ENCODE results near the gene SUFU. TPM values are rescaled to one million over a fixed set of nuclear protein-coding genes. Genes with fewer than 3 reads are reported as not detected.

Gene SUFU
- total and polyA plus RNA-seq, 2 of the 13 experiments (the other 11 are each of a cell fraction or from before 2014, with no cell fraction given), result 2.9 to 5.5 TPM

GRCh38 chr10:102502029-102502336, 1.8 kb upstream of the SUFU start (continued):
- TF ChIP-seq CREBL2 (CRISPR knock-in tag; IDR thresholded peaks at IDR 0.05; ENCODE audit: borderline replicate concordance) (no peak), JUNB (CRISPR knock-in tag; IDR thresholded peaks at IDR 0.05; ENCODE audit: borderline replicate concordance) (no peak), GABPA (IDR thresholded peaks at IDR 0.05; ENCODE audit: low read depth, low read length) (peak; percentile 63), GABPA (CRISPR knock-in tag; IDR thresholded peaks at IDR 0.05; ENCODE audit: low read depth) (peak; percentile 90), NFYC (CRISPR knock-in tag; IDR thresholded peaks at IDR 0.05) (peak; percentile 98), SMYD3 (CRISPR knock-in tag; IDR thresholded peaks at IDR 0.05) (no peak), JUN (CRISPR knock-in tag; IDR thresholded peaks at IDR 0.05) (no peak), KDM2A (CRISPR knock-in tag; IDR thresholded peaks at IDR 0.05; ENCODE audit: borderline replicate concordance, low read depth) (no peak), HOXA3 (CRISPR knock-in tag; IDR thresholded peaks at IDR 0.05) (peak; percentile 73; the same call in 1 of the 2 replicates), GPBP1L1 (CRISPR knock-in tag; IDR thresholded peaks at IDR 0.05) (no peak), ZIK1 (CRISPR knock-in tag; IDR thresholded peaks at IDR 0.05; ENCODE audit: borderline replicate concordance, low read depth) (no peak), ZNF256 (CRISPR knock-in tag; conservative IDR thresholded peaks at IDR 0.05) (no peak), MYNN (CRISPR knock-in tag; IDR thresholded peaks at IDR 0.05; ENCODE audit: low read depth) (no peak), CEBPG (CRISPR knock-in tag; IDR thresholded peaks at IDR 0.05) (no peak), ZNF3 (CRISPR knock-in tag; IDR thresholded peaks at IDR 0.05) (no peak), MEIS2 (CRISPR knock-in tag; IDR thresholded peaks at IDR 0.05) (no peak), PRDM15 (CRISPR knock-in tag; IDR thresholded peaks at IDR 0.05) (no peak), AKAP8 (CRISPR knock-in tag; IDR thresholded peaks at IDR 0.05) (no peak), PLSCR1 (CRISPR knock-in tag; IDR thresholded peaks at IDR 0.05; ENCODE audit: borderline replicate concordance) (no peak), ZNF276 (CRISPR knock-in tag; IDR thresholded peaks at IDR 0.05; ENCODE audit: low read depth) (no peak), EZH2 (conservative IDR thresholded peaks at IDR 0.05; ENCODE audit: low read depth, low read length) (no peak), ZNF225 (CRISPR knock-in tag; IDR thresholded peaks at IDR 0.05) (no peak), ZNF839 (CRISPR knock-in tag; IDR thresholded peaks at IDR 0.05; ENCODE audit: borderline replicate concordance) (no peak), E2F1 (CRISPR knock-in tag; IDR thresholded peaks at IDR 0.05) (peak; percentile 57; the same call in 1 of the 2 replicates)

Measured in HepG2 (cell line).